K562 (cell line): ENCODE data around the gene TMEM123. TPM values are rescaled to one million over a fixed set of nuclear protein-coding genes. Genes with fewer than 3 reads are reported as not detected.

ENCODE experiments used
- CXXC5 ChIP-seq: fragments of 250-450 bp; sonication (Bioruptor Pico); IDR thresholded peaks from 2 replicates; pipeline ENCODE4 v1.8.0; 2022; ENCODE audit warnings: inconsistent platforms, mild to moderate bottlenecking, moderate library complexity
- ELF1 ChIP-seq: fragments of 200-800 bp; sonication (Bioruptor generic); IDR thresholded peaks from 2 replicates; pipeline ENCODE4 v1.6.1; 2016; ENCODE audit warnings: missing genetic modification characterization, missing compliant biosample characterization
- GABPA ChIP-seq: fragments of 200-800 bp; sonication (Bioruptor generic); conservative IDR thresholded peaks from 2 replicates; pipeline ENCODE4 v1.6.1; 2016; ENCODE audit warnings: low read depth, missing genetic modification characterization, missing compliant biosample characterization
- HCFC1 ChIP-seq: IDR thresholded peaks from 2 replicates; pipeline ENCODE4 v1.6.1; 2012; ENCODE audit warnings: low read depth, low read length, improper control_type of control experiment
- HEY1 ChIP-seq: fragments of 250-450 bp; sonication (Bioruptor Pico); IDR thresholded peaks from 2 replicates; pipeline ENCODE4 v1.5.0; 2020; ENCODE audit warnings: mild to moderate bottlenecking, moderate library complexity, borderline replicate concordance
- HIVEP1 ChIP-seq: fragments of 250-450 bp; sonication (Bioruptor Pico); IDR thresholded peaks from 2 replicates; pipeline ENCODE4 v1.4.0; 2020; ENCODE audit warnings: mild to moderate bottlenecking
- NFRKB ChIP-seq: fragments of 450-650 bp; IDR thresholded peaks from 2 replicates; pipeline ENCODE4 v1.6.1; 2016; ENCODE audit warnings: low read depth
- NRF1 ChIP-seq, 2 experiments: fragments of 450-650 bp; IDR thresholded peaks in 1 of 2; conservative IDR thresholded peaks in 1 of 2; 2 replicates each; pipeline ENCODE4 v1.6.1; 2014; ENCODE audit warnings: mild to moderate bottlenecking in 2 of 2
- PHF20 ChIP-seq: fragments of 450-650 bp; IDR thresholded peaks from 2 replicates; pipeline ENCODE4 v1.6.1; 2018; ENCODE audit not compliant: partially characterized antibody
- PHF8 ChIP-seq: fragments of 200-600 bp; sonication (generic); IDR thresholded peaks from 2 replicates; pipeline ENCODE4 v1.6.1; 2012; ENCODE audit warnings: mixed run types, mild to moderate bottlenecking, inconsistent platforms, low read length, moderate library complexity, borderline replicate concordance
- ZFP36 ChIP-seq: fragments of 150-350 bp; IDR thresholded peaks from 2 replicates; pipeline ENCODE4 v1.6.1; 2018; ENCODE audit warnings: low read length, low read depth; ENCODE audit not compliant: partially characterized antibody
- ZKSCAN8 ChIP-seq: fragments of 200-800 bp; sonication (Bioruptor generic); IDR thresholded peaks from 2 replicates; pipeline ENCODE4 v1.6.1; 2016; ENCODE audit warnings: missing genetic modification characterization, missing compliant biosample characterization
- ZNF354B ChIP-seq: fragments of 250-450 bp; sonication (Bioruptor Pico); IDR thresholded peaks from 2 replicates; pipeline ENCODE4 v1.4.0; 2020
- ZNF75A ChIP-seq: fragments of 450-650 bp; formaldehyde crosslinking; IDR thresholded peaks from 2 replicates; pipeline ENCODE4 v1.4.0; 2020; ENCODE audit warnings: mild to moderate bottlenecking
- polyA plus RNA-seq, 8 experiments: library from polyadenylated mRNA; depleted of rRNA in 4 of 8; stranded (reverse) in 5 of 8; unstranded in 3 of 8; fragments of >200 nt; fragmentation: Nextera tagmentation in 2 of 8; fragmentation: Illumina TruSeq in 1 of 8; extraction: Ambion mirVana in 2 of 8; extraction: Trizol in 1 of 8; gene quantifications; 2 replicates each; pipeline versions ENCODE4 v1.2.1 to v1.2.3, GENCODE V29; 2011 to 2014; ENCODE audit warnings: inconsistent platforms in 1 of 8, missing spikeins in 1 of 8
- total RNA-seq, 7 experiments: library from RNA; depleted of rRNA in 6 of 7; stranded (reverse); fragments of >200 nt in 6 of 7; fragmentation: Illumina TruSeq in 2 of 7; extraction: Trizol in 2 of 7; gene quantifications; 2 replicates each; pipeline versions ENCODE4 v1.2.1 to v1.2.3, GENCODE V29; 2011 to 2021; ENCODE audit warnings: low replicate concordance in 1 of 7
- TF ChIP-seq, protein P1 (sequence below): fragments of 450-650 bp; IDR thresholded peaks from 2 replicates; pipeline ENCODE4 v1.6.1; 2017; ENCODE audit warnings: antibody characterized with exemption, mild to moderate bottlenecking
- TF ChIP-seq, protein P2 (sequence below): fragments of 450-650 bp; IDR thresholded peaks from 2 replicates; pipeline ENCODE4 v1.6.1; 2016; ENCODE audit warnings: missing biosample characterization, missing genetic modification characterization
- TF ChIP-seq, protein P3 (sequence below): fragments of 200-800 bp; sonication (Bioruptor generic); IDR thresholded peaks from 2 replicates; pipeline ENCODE4 v1.6.1; 2017; ENCODE audit warnings: missing genetic modification characterization, missing compliant biosample characterization
- TF ChIP-seq, protein P4 (sequence below), 3 experiments: fragments of 200-800 bp in 1 of 3; fragments of 250-450 bp in 1 of 3; fragments of 450-650 bp in 1 of 3; sonication (Bioruptor Pico) in 1 of 3; sonication (Bioruptor generic) in 1 of 3; formaldehyde crosslinking in 1 of 3; IDR thresholded peaks; 2 replicates each; pipeline versions ENCODE4 v1.6.1 to v1.8.0; 2016 to 2022; ENCODE audit warnings: mild to moderate bottlenecking in 2 of 3, missing genetic modification characterization in 2 of 3, missing compliant biosample characterization in 1 of 3, moderate library complexity in 1 of 3

The TMEM123 gene
- total and polyA plus RNA-seq, 9 of the 15 experiments (the other 6 are each of a cell fraction or from before 2014, with no cell fraction given) = 19.8 to 344 (median 82.4) TPM

DNA sequence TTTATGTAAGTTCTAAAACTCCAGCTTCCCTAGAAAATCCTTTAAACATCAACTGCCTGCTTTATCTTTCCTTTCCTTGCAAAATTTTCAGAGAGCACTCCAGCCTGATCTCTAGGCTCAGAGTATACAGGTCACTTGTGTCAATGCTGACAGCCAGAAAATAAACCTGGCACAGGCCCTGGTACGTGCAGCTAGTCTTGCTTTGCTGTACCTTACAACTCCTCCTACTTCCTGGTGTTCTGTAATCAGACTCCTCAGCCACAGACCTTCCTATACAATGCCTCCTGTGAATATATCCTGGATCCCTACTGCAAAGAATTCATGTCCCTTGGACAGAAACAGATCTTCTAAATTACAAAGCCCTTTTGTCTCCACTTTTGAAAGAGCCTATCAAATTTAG lies 24.2 kb upstream of the TMEM123 start (continued):
- TF ChIP-seq, protein P1, sequence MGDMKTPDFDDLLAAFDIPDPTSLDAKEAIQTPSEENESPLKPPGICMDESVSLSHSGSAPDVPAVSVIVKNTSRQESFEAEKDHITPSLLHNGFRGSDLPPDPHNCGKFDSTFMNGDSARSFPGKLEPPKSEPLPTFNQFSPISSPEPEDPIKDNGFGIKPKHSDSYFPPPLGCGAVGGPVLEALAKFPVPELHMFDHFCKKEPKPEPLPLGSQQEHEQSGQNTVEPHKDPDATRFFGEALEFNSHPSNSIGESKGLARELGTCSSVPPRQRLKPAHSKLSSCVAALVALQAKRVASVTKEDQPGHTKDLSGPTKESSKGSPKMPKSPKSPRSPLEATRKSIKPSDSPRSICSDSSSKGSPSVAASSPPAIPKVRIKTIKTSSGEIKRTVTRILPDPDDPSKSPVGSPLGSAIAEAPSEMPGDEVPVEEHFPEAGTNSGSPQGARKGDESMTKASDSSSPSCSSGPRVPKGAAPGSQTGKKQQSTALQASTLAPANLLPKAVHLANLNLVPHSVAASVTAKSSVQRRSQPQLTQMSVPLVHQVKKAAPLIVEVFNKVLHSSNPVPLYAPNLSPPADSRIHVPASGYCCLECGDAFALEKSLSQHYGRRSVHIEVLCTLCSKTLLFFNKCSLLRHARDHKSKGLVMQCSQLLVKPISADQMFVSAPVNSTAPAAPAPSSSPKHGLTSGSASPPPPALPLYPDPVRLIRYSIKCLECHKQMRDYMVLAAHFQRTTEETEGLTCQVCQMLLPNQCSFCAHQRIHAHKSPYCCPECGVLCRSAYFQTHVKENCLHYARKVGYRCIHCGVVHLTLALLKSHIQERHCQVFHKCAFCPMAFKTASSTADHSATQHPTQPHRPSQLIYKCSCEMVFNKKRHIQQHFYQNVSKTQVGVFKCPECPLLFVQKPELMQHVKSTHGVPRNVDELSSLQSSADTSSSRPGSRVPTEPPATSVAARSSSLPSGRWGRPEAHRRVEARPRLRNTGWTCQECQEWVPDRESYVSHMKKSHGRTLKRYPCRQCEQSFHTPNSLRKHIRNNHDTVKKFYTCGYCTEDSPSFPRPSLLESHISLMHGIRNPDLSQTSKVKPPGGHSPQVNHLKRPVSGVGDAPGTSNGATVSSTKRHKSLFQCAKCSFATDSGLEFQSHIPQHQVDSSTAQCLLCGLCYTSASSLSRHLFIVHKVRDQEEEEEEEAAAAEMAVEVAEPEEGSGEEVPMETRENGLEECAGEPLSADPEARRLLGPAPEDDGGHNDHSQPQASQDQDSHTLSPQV = peak; percentile 60
- TF ChIP-seq HCFC1 = no peak
- TF ChIP-seq, protein P2, sequence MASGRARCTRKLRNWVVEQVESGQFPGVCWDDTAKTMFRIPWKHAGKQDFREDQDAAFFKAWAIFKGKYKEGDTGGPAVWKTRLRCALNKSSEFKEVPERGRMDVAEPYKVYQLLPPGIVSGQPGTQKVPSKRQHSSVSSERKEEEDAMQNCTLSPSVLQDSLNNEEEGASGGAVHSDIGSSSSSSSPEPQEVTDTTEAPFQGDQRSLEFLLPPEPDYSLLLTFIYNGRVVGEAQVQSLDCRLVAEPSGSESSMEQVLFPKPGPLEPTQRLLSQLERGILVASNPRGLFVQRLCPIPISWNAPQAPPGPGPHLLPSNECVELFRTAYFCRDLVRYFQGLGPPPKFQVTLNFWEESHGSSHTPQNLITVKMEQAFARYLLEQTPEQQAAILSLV (tag) = no peak
- TF ChIP-seq ZNF354B (CRISPR knock-in tag) = 0 out of 2 replicates have a peak, but pooled peaks have one; percentile 11
- TF ChIP-seq CXXC5 (CRISPR knock-in tag) = no peak
- 0 out of 2 replicates have a peak, but pooled peaks have one; percentile 21 for TF ChIP-seq GABPA (tag)
- TF ChIP-seq HIVEP1 (CRISPR knock-in tag) = 0 out of 2 replicates have a peak, but pooled peaks have one; percentile 13
- no peak for TF ChIP-seq ZFP36
- 0 out of 2 replicates have a peak, but pooled peaks have one; percentile 33 for TF ChIP-seq ZKSCAN8 (CRISPR knock-in tag)
- TF ChIP-seq, protein P3, sequence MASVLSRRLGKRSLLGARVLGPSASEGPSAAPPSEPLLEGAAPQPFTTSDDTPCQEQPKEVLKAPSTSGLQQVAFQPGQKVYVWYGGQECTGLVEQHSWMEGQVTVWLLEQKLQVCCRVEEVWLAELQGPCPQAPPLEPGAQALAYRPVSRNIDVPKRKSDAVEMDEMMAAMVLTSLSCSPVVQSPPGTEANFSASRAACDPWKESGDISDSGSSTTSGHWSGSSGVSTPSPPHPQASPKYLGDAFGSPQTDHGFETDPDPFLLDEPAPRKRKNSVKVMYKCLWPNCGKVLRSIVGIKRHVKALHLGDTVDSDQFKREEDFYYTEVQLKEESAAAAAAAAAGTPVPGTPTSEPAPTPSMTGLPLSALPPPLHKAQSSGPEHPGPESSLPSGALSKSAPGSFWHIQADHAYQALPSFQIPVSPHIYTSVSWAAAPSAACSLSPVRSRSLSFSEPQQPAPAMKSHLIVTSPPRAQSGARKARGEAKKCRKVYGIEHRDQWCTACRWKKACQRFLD = peak; percentile 71; the same call in 1 of the 2 replicates
- TF ChIP-seq, protein P4, sequence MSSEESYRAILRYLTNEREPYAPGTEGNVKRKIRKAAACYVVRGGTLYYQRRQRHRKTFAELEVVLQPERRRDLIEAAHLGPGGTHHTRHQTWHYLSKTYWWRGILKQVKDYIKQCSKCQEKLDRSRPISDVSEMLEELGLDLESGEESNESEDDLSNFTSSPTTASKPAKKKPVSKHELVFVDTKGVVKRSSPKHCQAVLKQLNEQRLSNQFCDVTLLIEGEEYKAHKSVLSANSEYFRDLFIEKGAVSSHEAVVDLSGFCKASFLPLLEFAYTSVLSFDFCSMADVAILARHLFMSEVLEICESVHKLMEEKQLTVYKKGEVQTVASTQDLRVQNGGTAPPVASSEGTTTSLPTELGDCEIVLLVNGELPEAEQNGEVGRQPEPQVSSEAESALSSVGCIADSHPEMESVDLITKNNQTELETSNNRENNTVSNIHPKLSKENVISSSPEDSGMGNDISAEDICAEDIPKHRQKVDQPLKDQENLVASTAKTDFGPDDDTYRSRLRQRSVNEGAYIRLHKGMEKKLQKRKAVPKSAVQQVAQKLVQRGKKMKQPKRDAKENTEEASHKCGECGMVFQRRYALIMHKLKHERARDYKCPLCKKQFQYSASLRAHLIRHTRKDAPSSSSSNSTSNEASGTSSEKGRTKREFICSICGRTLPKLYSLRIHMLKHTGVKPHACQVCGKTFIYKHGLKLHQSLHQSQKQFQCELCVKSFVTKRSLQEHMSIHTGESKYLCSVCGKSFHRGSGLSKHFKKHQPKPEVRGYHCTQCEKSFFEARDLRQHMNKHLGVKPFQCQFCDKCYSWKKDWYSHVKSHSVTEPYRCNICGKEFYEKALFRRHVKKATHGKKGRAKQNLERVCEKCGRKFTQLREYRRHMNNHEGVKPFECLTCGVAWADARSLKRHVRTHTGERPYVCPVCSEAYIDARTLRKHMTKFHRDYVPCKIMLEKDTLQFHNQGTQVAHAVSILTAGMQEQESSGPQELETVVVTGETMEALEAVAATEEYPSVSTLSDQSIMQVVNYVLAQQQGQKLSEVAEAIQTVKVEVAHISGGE (CRISPR knock-in tag; IDR thresholded peaks at IDR 0.05) = peak in 1 of 3 experiments; percentile 65; a peak in 1 of 6 replicates
- no peak for TF ChIP-seq PHF20
- TF ChIP-seq ELF1 (tag) = peak; percentile 33; the same call in 1 of the 2 replicates
- no peak for TF ChIP-seq HEY1 (CRISPR knock-in tag)
- peak; percentile 22; the same call in 1 of the 2 replicates for TF ChIP-seq PHF8
- 0 out of 2 replicates have a peak, but pooled peaks have one; percentile 32 for TF ChIP-seq ZNF75A (CRISPR knock-in tag)
- TF ChIP-seq NRF1 (conservative IDR thresholded peaks at IDR 0.05 in 1 of 2, IDR thresholded peaks at IDR 0.05 in 1 of 2) = 0 out of 4 replicates have a peak, but pooled peaks of 1 of the 2 experiments have one; percentile 7
- peak; percentile 39; the same call in 1 of the 2 replicates for TF ChIP-seq NFRKB
